Liver (tissue), 9 donors: ENCODE data around the gene NMNAT2. TPM values are rescaled to one million over a fixed set of nuclear protein-coding genes. Genes with fewer than 3 reads are reported as not detected.

Source experiments
- DNase-seq: peaks from one replicate; pipeline ENCODE4 v3.0.0-alpha.2; 2017; ENCODE audit warnings: low spot score
- H3K27ac ChIP-seq, 2 donors: one replicate each; pipeline ENCODE4 v1.7.0; 2013; ENCODE audit warnings: inconsistent platforms in 2 of 2, low read length in 2 of 2, control low read depth in 1 of 2, low read depth in 1 of 2, mild to moderate bottlenecking in 1 of 2
- H3K27me3 ChIP-seq, 4 donors: one replicate each; pipeline versions ENCODE4 v1.6.1 to v1.7.0; 2013; ENCODE audit warnings: low read length in 3 of 4, inconsistent platforms in 1 of 4, mild to moderate bottlenecking in 1 of 4, moderate library complexity in 1 of 4; ENCODE audit not compliant: control insufficient read depth in 4 of 4, insufficient read depth in 4 of 4
- H3K36me3 ChIP-seq, 4 donors: one replicate each; pipeline versions ENCODE4 v1.6.1 to v1.7.0; 2013; ENCODE audit warnings: low read length in 3 of 4, mild to moderate bottlenecking in 3 of 4, low read depth in 1 of 4, moderate library complexity in 1 of 4; ENCODE audit not compliant: control insufficient read depth in 4 of 4, insufficient read depth in 3 of 4
- H3K4me1 ChIP-seq, 4 donors: one replicate each; pipeline versions ENCODE4 v1.6.1 to v1.7.0; 2013; ENCODE audit warnings: low read length in 3 of 4, mild to moderate bottlenecking in 3 of 4, moderate library complexity in 1 of 4; ENCODE audit not compliant: control insufficient read depth in 4 of 4, insufficient read depth in 4 of 4
- H3K4me3 ChIP-seq, 3 donors: one replicate each; pipeline versions ENCODE4 v1.6.1 to v1.7.0; 2013; ENCODE audit warnings: low read length in 3 of 3, control low read depth in 1 of 3, low read depth in 1 of 3, mild to moderate bottlenecking in 1 of 3
- H3K9ac ChIP-seq, 2 donors: one replicate each; pipeline ENCODE4 v1.7.0; 2013; ENCODE audit warnings: low read length in 2 of 2, mild to moderate bottlenecking in 2 of 2, moderate library complexity in 2 of 2, control low read depth in 1 of 2, low read depth in 1 of 2
- H3K9me3 ChIP-seq, 4 donors: one replicate each; pipeline versions ENCODE4 v1.6.1 to v1.7.0; 2013; ENCODE audit warnings: low read length in 3 of 4; ENCODE audit not compliant: control insufficient read depth in 4 of 4
- ATF3 ChIP-seq: IDR thresholded peaks from 2 replicates; pipeline ENCODE4 v1.6.1; 2016; ENCODE audit warnings: antibody characterized with exemption
- CTCF ChIP-seq: fragments of 150-350 bp; IDR thresholded peaks from 2 replicates; pipeline ENCODE4 v1.5.1; 2017; ENCODE audit warnings: improper control_type of control experiment, low read depth, low read length; ENCODE audit not compliant: missing input control
- EGR1 ChIP-seq, 2 donors: IDR thresholded peaks; 2 replicates each; pipeline ENCODE4 v1.6.1; 2016 to 2018; ENCODE audit warnings: antibody characterized with exemption in 2 of 2, low read depth in 2 of 2
- FOXA1 ChIP-seq: IDR thresholded peaks from 2 replicates; pipeline ENCODE4 v1.6.1; 2016; ENCODE audit warnings: antibody characterized with exemption
- FOXA2 ChIP-seq: IDR thresholded peaks from 2 replicates; pipeline ENCODE4 v1.6.1; 2016; ENCODE audit warnings: antibody characterized with exemption
- HNF4A ChIP-seq, 2 donors: conservative IDR thresholded peaks; 2 replicates each; pipeline ENCODE4 v1.6.1; 2016; ENCODE audit warnings: antibody characterized with exemption in 2 of 2, mild to moderate bottlenecking in 2 of 2
- HNF4G ChIP-seq: IDR thresholded peaks from 2 replicates; pipeline ENCODE4 v1.6.1; 2016; ENCODE audit warnings: antibody characterized with exemption
- JUND ChIP-seq, 2 donors: IDR thresholded peaks; 2 replicates each; pipeline ENCODE4 v1.6.1; 2016; ENCODE audit warnings: antibody characterized with exemption in 2 of 2
- MAX ChIP-seq: IDR thresholded peaks from 2 replicates; pipeline ENCODE4 v1.6.1; 2016; ENCODE audit warnings: antibody characterized with exemption
- NR2F2 ChIP-seq: IDR thresholded peaks from 2 replicates; pipeline ENCODE4 v1.6.1; 2016; ENCODE audit warnings: antibody characterized with exemption
- RAD21 ChIP-seq, 2 donors: IDR thresholded peaks; 2 replicates each; pipeline ENCODE4 v1.6.1; 2016; ENCODE audit warnings: antibody characterized with exemption in 2 of 2, mild to moderate bottlenecking in 2 of 2
- REST ChIP-seq: IDR thresholded peaks from 2 replicates; pipeline ENCODE4 v1.6.1; 2016; ENCODE audit warnings: antibody characterized with exemption, mild to moderate bottlenecking
- SP1 ChIP-seq: IDR thresholded peaks from 2 replicates; pipeline ENCODE4 v1.6.1; 2018; ENCODE audit warnings: antibody characterized with exemption, mild to moderate bottlenecking
- TAF1 ChIP-seq: conservative IDR thresholded peaks from 2 replicates; pipeline ENCODE4 v1.6.1; 2016; ENCODE audit warnings: antibody characterized with exemption, mild to moderate bottlenecking
- YY1 ChIP-seq: IDR thresholded peaks from 2 replicates; pipeline ENCODE4 v1.6.1; 2016; ENCODE audit warnings: antibody characterized with exemption, mild to moderate bottlenecking
- ZBTB33 ChIP-seq: IDR thresholded peaks from 2 replicates; pipeline ENCODE4 v1.6.1; 2016; ENCODE audit warnings: antibody characterized with exemption
- WGBS: extraction: QIAGEN DNeasy Blood & Tissue Kit; methylation state at CpG from one replicate; pipeline ENCODE4 v1.1.7; 2013; 5-methylcytosine and 5-hydroxymethylcytosine counted together
- polyA plus RNA-seq, 2 donors: library from polyadenylated mRNA; stranded (reverse) in 1 of 2; unstranded in 1 of 2; fragments of 200-250 nt in 1 of 2; fragments of >200 nt in 1 of 2; fragmentation: Nextera tagmentation in 1 of 2; extraction: Ambion mirVana in 1 of 2; gene quantifications; one replicate each; pipeline versions ENCODE4 v1.2.1 to v1.2.3, GENCODE V29; 2013 to 2015
- total RNA-seq, 2 donors: library from RNA; depleted of rRNA; stranded (reverse); fragments of >200 nt; gene quantifications; one replicate each; pipeline ENCODE4 v1.2.3, GENCODE V29; 2014
- donor health status: healthy.
- donor health status: healthy.
- donor health status: healthy.
- donor health status: healthy.
- donor health status: healthy.

NMNAT2 gene
- total and polyA plus RNA-seq, 4 donors, result under 0.01 to 0.07 (median 0.05) TPM; not detected in 1

- H3K9me3 ChIP-seq, result no peaks in the 10 kb centered on the region
- WGBS, result 68% methylated on average over 7 of the region's 7 CpGs
- no peak overlapping the region for H3K27ac ChIP-seq
- H3K4me1 ChIP-seq, result no peaks in the 10 kb centered on the region
- H3K9ac ChIP-seq, result no peak overlapping the region
- DNase-seq, result no peak
- no peaks in the 10 kb centered on the region for H3K27me3 ChIP-seq
- H3K4me3 ChIP-seq, result no peak overlapping the region
- TF ChIP-seq JUND (IDR thresholded peaks at IDR 0.05) (no peak), TAF1 (no peak), YY1 (no peak), CTCF (no peak), ATF3 (no peak), FOXA2 (no peak), RAD21 (IDR thresholded peaks at IDR 0.05) (no peak), NR2F2 (no peak), MAX (no peak), SP1 (no peak), FOXA1 (no peak), ZBTB33 (no peak), EGR1 (IDR thresholded peaks at IDR 0.05; ENCODE audit: low read depth in 2 of 2) (no peak), REST (no peak), HNF4A (conservative IDR thresholded peaks at IDR 0.05) (no peak), HNF4G (no peak)
- H3K36me3 ChIP-seq, result no peaks in the 10 kb centered on the region
Measured at GRCh38 chr1:183323849-183324683, 94.1 kb downstream of the NMNAT2 start.
